HG02981 (cell line): ENCODE results near the gene UBC.

Experiments
- ATAC-seq: cut with Tn5 transposase; IDR thresholded peaks from one replicate; pipeline ENCODE4 v1.9.1; 2021; ENCODE audit warnings: mild to moderate bottlenecking, moderate library complexity; ENCODE audit not compliant: unreplicated experiment

The UBC gene

GRCh38 chr12:124867401-124867930 lies 47.0 kb downstream of the UBC start:
- no peak for ATAC-seq

GRCh38 chr12:124866883-124867400 lies 47.5 kb downstream of the UBC start:
- ATAC-seq: no peak

DNA sequence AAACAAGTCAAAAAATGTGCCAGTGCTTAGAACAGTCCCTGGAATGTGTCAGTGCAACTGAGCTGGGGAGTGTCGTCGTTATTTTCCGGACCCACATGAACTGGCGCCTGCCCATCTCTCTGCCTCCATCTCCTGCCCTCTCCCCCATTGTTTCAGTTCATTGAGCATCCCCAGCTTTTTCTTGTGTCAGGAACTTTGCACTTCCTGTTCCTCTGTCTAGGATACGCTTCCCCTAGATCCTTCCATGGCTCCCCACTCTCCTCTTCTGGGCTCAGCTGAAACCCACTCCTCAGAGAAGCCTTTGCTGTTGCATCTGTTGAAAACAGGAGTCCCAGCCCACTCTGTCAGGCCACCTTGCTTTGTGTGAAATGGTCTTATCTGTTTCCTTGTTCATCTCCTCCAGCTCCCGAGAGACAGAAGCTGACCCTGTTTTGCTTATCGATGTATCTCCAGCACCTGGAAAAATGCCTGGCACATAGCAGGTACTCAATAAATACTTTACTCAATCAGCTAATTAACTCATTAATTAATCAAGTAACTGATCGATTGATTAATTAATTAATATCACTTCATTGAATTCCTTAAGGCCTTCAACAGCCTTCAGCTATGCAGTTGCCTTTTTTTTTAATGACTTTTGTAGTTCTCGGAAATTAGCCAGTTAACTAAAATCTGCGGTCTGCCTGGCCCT lies 48.1 kb downstream of the UBC start:
- no peak for ATAC-seq

DNA sequence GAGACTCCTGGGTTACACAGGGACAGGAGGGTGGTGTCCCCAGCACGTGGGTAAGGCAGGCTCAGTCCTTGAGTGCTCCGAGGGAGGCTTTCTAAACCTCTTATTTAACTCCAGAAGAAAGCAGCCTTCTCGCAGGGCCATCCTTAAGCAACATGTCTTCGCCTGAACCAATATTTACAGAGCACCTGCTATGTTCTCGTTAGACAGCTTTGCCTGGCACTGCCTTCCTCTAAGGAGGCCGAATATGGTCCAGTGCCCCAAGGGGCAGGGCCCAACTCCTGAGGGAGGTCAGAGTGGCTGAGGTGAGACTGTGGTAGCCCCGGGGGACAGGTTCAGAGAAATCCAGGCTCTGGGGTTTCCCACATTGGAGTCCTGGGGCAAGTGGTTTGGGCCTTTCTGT lies 48.7 kb downstream of the UBC start:
- ATAC-seq: no peak

DNA sequence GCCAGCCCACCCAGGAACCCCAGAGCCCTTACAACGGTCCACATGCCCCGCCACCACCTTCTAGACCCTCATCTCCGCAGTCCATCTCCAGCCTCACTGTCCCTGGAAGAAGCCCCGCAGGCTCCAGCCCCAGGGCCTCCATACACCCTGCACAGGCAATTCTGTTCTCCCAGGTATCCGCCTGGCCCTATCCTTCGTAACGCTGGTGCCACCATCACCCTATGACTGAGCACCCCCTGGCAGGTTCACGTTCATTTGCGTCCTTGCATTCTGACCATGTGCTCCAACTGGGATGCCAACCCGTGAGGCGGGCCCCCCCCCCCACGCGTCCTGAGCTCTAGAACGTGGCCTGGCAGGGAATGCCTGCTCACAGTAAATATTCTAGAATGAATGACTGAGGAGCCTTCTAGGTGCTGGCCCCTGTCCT lies 50.1 kb downstream of the UBC start:
- no peak for ATAC-seq

- peak; percentile 69 for ATAC-seq
Measured at GRCh38 chr12:124863416-124864325, 50.8 kb downstream of the UBC start, which contains the start of gene SCARB1. SCARB1 (minus strand) TSS chr12:124863864; CDS start chr12:124863720, 144 bp downstream.

GRCh38 chr12:124862768-124863415 lies 51.6 kb downstream of the UBC start:
- ATAC-seq: peak; percentile 26

- no peak for ATAC-seq
Measured at GRCh38 chr12:124861898-124862676, 52.4 kb downstream of the UBC start.
